OCI-LY3 (cell line): Measurements from ENCODE around the gene SNAP29.

Experiments used
- H2AFZ ChIP-seq: fragments of 200-600, 300-600 bp; shearing (Covaris generic); 2 replicates; pipeline ENCODE4 v1.6.0; 2014; ENCODE audit warnings: antibody characterized with exemption, low read depth, low read length
- H3K27ac ChIP-seq: fragments of 200-600, 300-600 bp; sonication (generic); 2 replicates; pipeline ENCODE4 v1.5.1; 2014; ENCODE audit warnings: mild to moderate bottlenecking, low read length, moderate library complexity, mixed read lengths
- H3K27me3 ChIP-seq: fragments of 200-600, 300-600 bp; sonication (generic); 2 replicates; pipeline ENCODE4 v1.6.1; 2014; ENCODE audit warnings: low read depth, low read length, mixed read lengths
- H3K36me3 ChIP-seq: fragments of 200-600, 300-600 bp; sonication (generic); replicated peaks from 2 replicates; pipeline ENCODE3; 2014; ENCODE audit warnings: low read depth, low read length, mixed read lengths
- H3K4me1 ChIP-seq: fragments of 300-600, 200-600 bp; sonication (generic); 2 replicates; pipeline ENCODE4 v1.6.1; 2014; ENCODE audit warnings: low read length, mixed read lengths
- H3K4me2 ChIP-seq: fragments of 200-600, 300-600 bp; sonication (generic); 2 replicates; pipeline ENCODE4 v1.6.1; 2014; ENCODE audit warnings: low read length, mixed read lengths
- H3K4me3 ChIP-seq: fragments of 300-600, 200-600 bp; sonication (generic); 2 replicates; pipeline ENCODE4 v1.5.1; 2014; ENCODE audit warnings: antibody characterized with exemption, mild to moderate bottlenecking, low read length, moderate library complexity
- H3K79me2 ChIP-seq: fragments of 300-600, 200-600 bp; shearing (Covaris generic); 2 replicates; pipeline ENCODE4 v1.6.1; 2014; ENCODE audit warnings: mild to moderate bottlenecking, low read length, mixed read lengths
- H3K9ac ChIP-seq: fragments of 300-600, 200-600 bp; shearing (Covaris generic); 2 replicates; pipeline ENCODE4 v1.6.0; 2014; ENCODE audit warnings: mild to moderate bottlenecking, low read length, moderate library complexity
- H3K9me3 ChIP-seq: fragments of 200-600, 300-600 bp; shearing (Covaris generic); 2 replicates; pipeline ENCODE4 v1.6.1; 2014; ENCODE audit warnings: low read length, mixed read lengths; ENCODE audit not compliant: insufficient read depth
- H4K20me1 ChIP-seq: fragments of 200-600, 300-600 bp; sonication (generic); 2 replicates; pipeline ENCODE4 v1.6.1; 2016; ENCODE audit warnings: low read length, mixed read lengths; ENCODE audit not compliant: insufficient read depth
- CTCF ChIP-seq: fragments of 200-600, 300-600 bp; sonication (generic); IDR thresholded peaks from 2 replicates; pipeline ENCODE4 v1.5.1; 2014; ENCODE audit warnings: antibody characterized with exemption, low read length, low read depth
- EZH2phosphoT487 ChIP-seq: fragments of 200-600 bp; shearing (Covaris generic); IDR thresholded peaks from 2 replicates; pipeline ENCODE4 v1.6.1; 2018; ENCODE audit warnings: antibody characterized with exemption, mixed run types, low read depth

SNAP29 gene

DNA sequence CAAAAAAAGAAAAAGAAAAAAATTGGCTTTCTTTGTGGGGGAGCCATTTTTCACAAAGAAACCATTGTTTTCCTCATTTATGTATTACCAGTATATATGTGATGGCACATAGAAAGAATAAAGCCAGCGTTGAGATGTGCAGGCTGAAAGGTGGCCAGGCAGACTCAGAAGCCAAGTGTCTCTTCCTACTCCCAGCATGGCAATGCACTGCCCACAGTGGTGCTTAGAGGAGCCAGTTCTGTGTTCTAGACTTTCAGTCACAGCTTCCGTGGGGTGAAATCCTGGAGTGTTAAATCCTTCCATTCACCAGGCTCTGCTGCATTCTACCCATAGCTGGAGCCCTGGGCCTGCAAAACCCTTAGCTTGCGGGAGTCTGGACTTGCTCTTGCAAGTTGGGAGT lies 18.9 kb downstream of the SNAP29 start:
- no peak overlapping the region for H3K4me3 ChIP-seq
- no peaks in the 10 kb centered on the region for H3K27me3 ChIP-seq
- H3K4me2 ChIP-seq = no peak overlapping the region
- no peak overlapping the region for H2AFZ ChIP-seq
- H3K9ac ChIP-seq = no peak overlapping the region
- no peaks in the 10 kb centered on the region for H3K9me3 ChIP-seq
- no peaks in the 10 kb centered on the region for H3K79me2 ChIP-seq
- TF ChIP-seq EZH2phosphoT487 (no peak), CTCF (no peak)
- H3K27ac ChIP-seq = no peak overlapping the region
- H4K20me1 ChIP-seq = no peaks in the 10 kb centered on the region
- H3K4me1 ChIP-seq = no peaks in the 10 kb centered on the region
- no peaks in the 10 kb centered on the region for H3K36me3 ChIP-seq

- no peaks in the 10 kb centered on the region for H3K36me3 ChIP-seq
- H3K27ac ChIP-seq = no peak overlapping the region
- no peaks in the 10 kb centered on the region for H3K4me1 ChIP-seq
- no peak for TF ChIP-seq EZH2phosphoT487
- TF ChIP-seq CTCF = no peak
- H3K4me2 ChIP-seq = no peak overlapping the region
- H3K27me3 ChIP-seq = no peaks in the 10 kb centered on the region
- H3K9me3 ChIP-seq = no peaks in the 10 kb centered on the region
- H3K79me2 ChIP-seq = no peaks in the 10 kb centered on the region
- H3K4me3 ChIP-seq = no peak overlapping the region
- no peaks in the 10 kb centered on the region for H4K20me1 ChIP-seq
- no peak overlapping the region for H2AFZ ChIP-seq
- H3K9ac ChIP-seq = no peak overlapping the region
Measured at GRCh38 chr22:20881231-20881630, 22.4 kb downstream of the SNAP29 start.

DNA sequence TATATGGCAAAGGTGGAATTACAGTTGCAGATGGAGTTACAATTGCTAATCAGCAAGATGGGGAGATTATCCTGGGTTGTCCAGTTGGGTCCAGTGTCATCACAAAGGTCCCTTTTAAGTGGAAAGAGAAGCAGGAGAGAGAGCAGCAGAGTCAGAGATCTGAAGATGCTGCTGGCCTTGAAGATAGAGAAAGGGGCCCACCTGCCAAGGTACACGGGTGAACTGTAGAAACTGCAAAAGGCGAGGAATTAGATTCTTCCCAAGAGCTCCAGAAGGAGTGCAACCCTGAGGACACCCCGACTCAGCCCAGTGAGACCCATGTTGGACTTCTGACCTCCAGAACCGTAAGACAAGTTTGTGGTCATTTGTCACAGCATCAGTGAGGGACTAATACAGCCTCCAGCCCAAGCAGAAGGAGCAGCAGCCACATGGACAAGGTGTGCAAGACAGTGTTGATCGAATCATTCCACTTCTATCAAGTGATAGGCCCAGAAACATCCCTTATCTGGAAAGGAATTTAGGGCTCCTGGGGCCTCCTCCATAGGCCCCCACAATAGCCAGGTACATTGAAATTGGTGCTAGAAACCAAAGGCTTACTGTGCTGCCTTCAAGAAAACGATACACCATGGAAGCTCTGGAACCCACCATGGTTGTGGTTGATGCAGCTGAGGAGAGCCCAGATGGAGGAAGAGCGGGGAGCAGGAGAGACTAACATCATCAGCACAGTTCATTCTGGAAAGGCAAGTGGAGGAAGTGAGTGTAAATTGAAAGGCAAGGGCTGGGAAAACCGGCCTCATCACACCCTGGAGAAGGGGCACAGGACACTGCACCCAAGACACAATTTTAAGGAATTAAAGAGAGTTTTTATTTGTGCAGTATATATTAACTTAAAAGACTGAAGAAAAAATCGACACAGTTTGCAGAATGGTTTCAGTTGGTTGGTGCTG lies 23.3 kb downstream of the SNAP29 start:
- no peaks in the 10 kb centered on the region for H3K36me3 ChIP-seq
- H3K9me3 ChIP-seq = no peaks in the 10 kb centered on the region
- no peak overlapping the region for H3K4me3 ChIP-seq
- no peaks in the 10 kb centered on the region for H4K20me1 ChIP-seq
- no peak overlapping the region for H2AFZ ChIP-seq
- no peak overlapping the region for H3K4me2 ChIP-seq
- no peak for TF ChIP-seq EZH2phosphoT487
- TF ChIP-seq CTCF = no peak
- H3K9ac ChIP-seq = no peak overlapping the region
- no peak overlapping the region for H3K27ac ChIP-seq
- H3K27me3 ChIP-seq = no peaks in the 10 kb centered on the region
- H3K79me2 ChIP-seq = no peaks in the 10 kb centered on the region
- H3K4me1 ChIP-seq = no peaks in the 10 kb centered on the region

GRCh38 chr22:20882855-20883254 lies 24.0 kb downstream of the SNAP29 start:
- Histone ChIP-seq H3K9ac (no peak overlapping the region), H4K20me1 (no peaks in the 10 kb centered on the region), H3K9me3 (no peaks in the 10 kb centered on the region), H3K27ac (no peak overlapping the region), H3K79me2 (no peaks in the 10 kb centered on the region), H3K4me1 (no peaks in the 10 kb centered on the region), H3K27me3 (no peaks in the 10 kb centered on the region), H3K36me3 (peaks cover 4% of the 10 kb centered on the region), H3K4me2 (no peak overlapping the region), H3K4me3 (no peak overlapping the region), H2AFZ (no peak overlapping the region)
- TF ChIP-seq CTCF (no peak), EZH2phosphoT487 (no peak)
